Measurements from ENCODE around the gene TXK. TPM values are rescaled to one million over a fixed set of nuclear protein-coding genes. Genes with fewer than 3 reads are reported as not detected.

The TXK gene
- total and polyA plus RNA-seq, 10 of the 15 experiments (the other 5 are each of a cell fraction or from before 2014, with no cell fraction given): 0.44 to 2.9 (median 1.4) TPM

DNA sequence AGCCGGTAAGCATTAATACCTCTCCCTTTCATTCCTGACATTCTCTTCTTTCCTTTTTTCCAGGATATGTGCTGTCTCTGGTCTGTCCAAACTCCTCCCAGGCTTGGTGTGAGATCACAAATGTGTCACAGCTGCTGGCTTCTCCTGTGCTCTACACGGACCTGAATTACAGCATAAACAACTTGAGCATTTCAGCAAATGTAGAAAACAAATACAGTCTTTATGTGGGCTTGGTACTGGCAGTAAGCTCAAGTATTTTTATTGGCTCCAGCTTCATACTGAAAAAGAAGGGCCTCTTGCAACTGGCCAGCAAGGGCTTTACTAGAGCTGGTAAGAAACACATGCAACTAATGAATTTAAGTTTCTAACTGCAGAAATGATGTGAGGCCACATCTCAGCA lies 109.0 kb downstream of the TXK start (continued):
- TF ChIP-seq, protein P1, sequence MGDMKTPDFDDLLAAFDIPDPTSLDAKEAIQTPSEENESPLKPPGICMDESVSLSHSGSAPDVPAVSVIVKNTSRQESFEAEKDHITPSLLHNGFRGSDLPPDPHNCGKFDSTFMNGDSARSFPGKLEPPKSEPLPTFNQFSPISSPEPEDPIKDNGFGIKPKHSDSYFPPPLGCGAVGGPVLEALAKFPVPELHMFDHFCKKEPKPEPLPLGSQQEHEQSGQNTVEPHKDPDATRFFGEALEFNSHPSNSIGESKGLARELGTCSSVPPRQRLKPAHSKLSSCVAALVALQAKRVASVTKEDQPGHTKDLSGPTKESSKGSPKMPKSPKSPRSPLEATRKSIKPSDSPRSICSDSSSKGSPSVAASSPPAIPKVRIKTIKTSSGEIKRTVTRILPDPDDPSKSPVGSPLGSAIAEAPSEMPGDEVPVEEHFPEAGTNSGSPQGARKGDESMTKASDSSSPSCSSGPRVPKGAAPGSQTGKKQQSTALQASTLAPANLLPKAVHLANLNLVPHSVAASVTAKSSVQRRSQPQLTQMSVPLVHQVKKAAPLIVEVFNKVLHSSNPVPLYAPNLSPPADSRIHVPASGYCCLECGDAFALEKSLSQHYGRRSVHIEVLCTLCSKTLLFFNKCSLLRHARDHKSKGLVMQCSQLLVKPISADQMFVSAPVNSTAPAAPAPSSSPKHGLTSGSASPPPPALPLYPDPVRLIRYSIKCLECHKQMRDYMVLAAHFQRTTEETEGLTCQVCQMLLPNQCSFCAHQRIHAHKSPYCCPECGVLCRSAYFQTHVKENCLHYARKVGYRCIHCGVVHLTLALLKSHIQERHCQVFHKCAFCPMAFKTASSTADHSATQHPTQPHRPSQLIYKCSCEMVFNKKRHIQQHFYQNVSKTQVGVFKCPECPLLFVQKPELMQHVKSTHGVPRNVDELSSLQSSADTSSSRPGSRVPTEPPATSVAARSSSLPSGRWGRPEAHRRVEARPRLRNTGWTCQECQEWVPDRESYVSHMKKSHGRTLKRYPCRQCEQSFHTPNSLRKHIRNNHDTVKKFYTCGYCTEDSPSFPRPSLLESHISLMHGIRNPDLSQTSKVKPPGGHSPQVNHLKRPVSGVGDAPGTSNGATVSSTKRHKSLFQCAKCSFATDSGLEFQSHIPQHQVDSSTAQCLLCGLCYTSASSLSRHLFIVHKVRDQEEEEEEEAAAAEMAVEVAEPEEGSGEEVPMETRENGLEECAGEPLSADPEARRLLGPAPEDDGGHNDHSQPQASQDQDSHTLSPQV (IDR thresholded peaks at IDR 0.05): no peak
- TF ChIP-seq RAD51 (IDR thresholded peaks at IDR 0.05) (no peak), PAX5 (IDR thresholded peaks at IDR 0.05; ENCODE audit: borderline replicate concordance, low read depth, low read length) (no peak), DPF2 (IDR thresholded peaks at IDR 0.05) (no peak), MTA3 (IDR thresholded peaks at IDR 0.05; ENCODE audit: borderline replicate concordance, low read length) (no peak), ZNF274 (IDR thresholded peaks at IDR 0.05; ENCODE audit: insufficient read depth, insufficient read length) (no peak)

DNA sequence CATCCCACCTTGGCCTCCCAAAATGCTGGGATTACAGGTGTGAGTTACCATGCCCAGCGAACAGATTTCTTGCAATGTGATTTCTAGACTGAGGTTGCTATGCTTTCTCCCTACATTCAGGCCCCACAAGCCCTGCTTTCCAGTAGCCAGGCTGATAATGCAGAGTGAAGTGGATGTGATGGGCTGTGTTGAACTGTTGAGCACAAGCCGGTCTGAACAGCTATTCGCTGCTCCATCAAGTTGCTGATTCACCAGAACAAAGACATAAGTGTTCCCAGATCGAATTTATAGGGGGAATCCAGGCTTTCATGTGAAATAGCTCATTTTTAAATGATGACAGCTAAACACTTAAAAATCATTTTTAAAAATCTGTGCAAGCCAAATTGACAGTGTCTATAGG lies 109.5 kb downstream of the TXK start:
- CTCF ChIA-PET: interaction anchor here (0.9 to 1.0 kb wide), 2 partner anchors 8 to 63 kb away, joined by 3 to 4 read pairs; no protein-coding TSS in a partner anchor
- 31% methylated on average over 4 of the region's 4 CpGs for WGBS (ENCODE audit: insufficient coverage, insufficient replicate concordance, low lambda C conversion rate, missing lambda C conversion rate)

More for the DNA sequence above, 109.5 kb downstream of the TXK start:
- Histone ChIP-seq H3K9me3 (replicated peaks; ENCODE audit: control insufficient read depth, insufficient read depth, low read length) (no peaks in the 10 kb centered on the region; the same call in 2 of the 3 replicates), H3K27ac (ENCODE audit: control insufficient read depth, insufficient read depth) (no peak overlapping the region), H3K4me2 (ENCODE audit: control insufficient read depth, insufficient read depth) (no peak overlapping the region), H3K79me2 (ENCODE audit: control insufficient read depth, insufficient read depth, low read length) (no peaks in the 10 kb centered on the region), H3K4me1 (ENCODE audit: control insufficient read depth, insufficient read depth, low read length) (peaks cover 23% of the 10 kb centered on the region), H3K36me3 (ENCODE audit: control insufficient read depth in 2 of 2, insufficient read depth in 2 of 2, low read length in 1 of 2) (no peaks in the 10 kb centered on the region), H3K27me3 (replicated peaks in 1 of 2; ENCODE audit: control insufficient read depth in 2 of 2, insufficient read depth in 2 of 2, low read length in 1 of 2) (no peaks in the 10 kb centered on the region), H4K20me1 (ENCODE audit: control insufficient read depth, insufficient read depth) (no peaks in the 10 kb centered on the region), H3K9ac (ENCODE audit: control insufficient read depth, insufficient read depth, low read length) (no peak overlapping the region), H3K4me3 (no peak overlapping the region), H2AFZ (ENCODE audit: control insufficient read depth, low read depth, low read length) (no peak overlapping the region)
- TF ChIP-seq SMC3 (IDR thresholded peaks at IDR 0.05; ENCODE audit: borderline replicate concordance, low read length) (no peak), SREBF2 (IDR thresholded peaks at IDR 0.05; ENCODE audit: low read length) (no peak)
- no TSS peak for BruUV-seq (replicated peaks)
- ATAC-seq (no peak), DNase-seq (ENCODE audit: low read depth, low spot score) (no peak), FAIRE-seq (no peak)
- in situ Hi-C loops (cut with MboI): no loop called here
- RAD21 ChIA-PET (ENCODE audit: unreplicated experiment): interaction anchor here (1.0 kb wide), 1 partner anchor 8 kb away, joined by 3 read pairs; no protein-coding TSS in a partner anchor
- intact Hi-C loops (cut with micrococcal nuclease; ENCODE audit: unreplicated experiment): no loop called here
- SMC1A ChIA-PET (ENCODE audit: uncharacterized antibody, unreplicated experiment): interaction anchor here (1.0 to 1.4 kb wide), 5 partner anchors 10 to 84 kb away, joined by 3 to 7 read pairs (median 3); no protein-coding TSS in a partner anchor
- POLR2A ChIA-PET: no interaction called here

Measured in GM12878 (cell line).